ENCODE data around the gene GAREM1. TPM values are rescaled to one million over a fixed set of nuclear protein-coding genes. Genes with fewer than 3 reads are reported as not detected.

The GAREM1 gene
- total and polyA plus RNA-seq, 2 of the 8 experiments (the other 6 are each of a cell fraction or from before 2014, with no cell fraction given), result 3.6 to 9.2 TPM

DNA sequence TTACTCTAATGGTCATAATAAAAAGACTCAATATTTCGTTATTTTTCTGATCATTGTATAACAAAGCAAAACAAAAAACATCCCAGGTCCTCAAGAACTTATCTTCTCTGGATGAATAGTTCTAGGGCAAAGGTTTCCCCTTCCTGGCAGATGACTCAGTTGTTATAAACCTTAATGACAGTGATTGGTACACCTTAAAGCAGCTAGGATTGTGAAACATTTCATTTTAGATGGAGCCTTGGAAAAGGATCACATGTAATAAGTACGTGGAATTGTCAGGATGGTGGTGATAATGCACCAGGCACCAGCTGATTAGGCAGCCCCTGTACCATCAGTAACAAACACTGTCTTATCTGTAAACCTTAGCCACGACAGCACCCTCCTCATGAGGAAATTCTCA is 233.6 kb downstream of the GAREM1 start (continued):
- TF ChIP-seq, protein P1, sequence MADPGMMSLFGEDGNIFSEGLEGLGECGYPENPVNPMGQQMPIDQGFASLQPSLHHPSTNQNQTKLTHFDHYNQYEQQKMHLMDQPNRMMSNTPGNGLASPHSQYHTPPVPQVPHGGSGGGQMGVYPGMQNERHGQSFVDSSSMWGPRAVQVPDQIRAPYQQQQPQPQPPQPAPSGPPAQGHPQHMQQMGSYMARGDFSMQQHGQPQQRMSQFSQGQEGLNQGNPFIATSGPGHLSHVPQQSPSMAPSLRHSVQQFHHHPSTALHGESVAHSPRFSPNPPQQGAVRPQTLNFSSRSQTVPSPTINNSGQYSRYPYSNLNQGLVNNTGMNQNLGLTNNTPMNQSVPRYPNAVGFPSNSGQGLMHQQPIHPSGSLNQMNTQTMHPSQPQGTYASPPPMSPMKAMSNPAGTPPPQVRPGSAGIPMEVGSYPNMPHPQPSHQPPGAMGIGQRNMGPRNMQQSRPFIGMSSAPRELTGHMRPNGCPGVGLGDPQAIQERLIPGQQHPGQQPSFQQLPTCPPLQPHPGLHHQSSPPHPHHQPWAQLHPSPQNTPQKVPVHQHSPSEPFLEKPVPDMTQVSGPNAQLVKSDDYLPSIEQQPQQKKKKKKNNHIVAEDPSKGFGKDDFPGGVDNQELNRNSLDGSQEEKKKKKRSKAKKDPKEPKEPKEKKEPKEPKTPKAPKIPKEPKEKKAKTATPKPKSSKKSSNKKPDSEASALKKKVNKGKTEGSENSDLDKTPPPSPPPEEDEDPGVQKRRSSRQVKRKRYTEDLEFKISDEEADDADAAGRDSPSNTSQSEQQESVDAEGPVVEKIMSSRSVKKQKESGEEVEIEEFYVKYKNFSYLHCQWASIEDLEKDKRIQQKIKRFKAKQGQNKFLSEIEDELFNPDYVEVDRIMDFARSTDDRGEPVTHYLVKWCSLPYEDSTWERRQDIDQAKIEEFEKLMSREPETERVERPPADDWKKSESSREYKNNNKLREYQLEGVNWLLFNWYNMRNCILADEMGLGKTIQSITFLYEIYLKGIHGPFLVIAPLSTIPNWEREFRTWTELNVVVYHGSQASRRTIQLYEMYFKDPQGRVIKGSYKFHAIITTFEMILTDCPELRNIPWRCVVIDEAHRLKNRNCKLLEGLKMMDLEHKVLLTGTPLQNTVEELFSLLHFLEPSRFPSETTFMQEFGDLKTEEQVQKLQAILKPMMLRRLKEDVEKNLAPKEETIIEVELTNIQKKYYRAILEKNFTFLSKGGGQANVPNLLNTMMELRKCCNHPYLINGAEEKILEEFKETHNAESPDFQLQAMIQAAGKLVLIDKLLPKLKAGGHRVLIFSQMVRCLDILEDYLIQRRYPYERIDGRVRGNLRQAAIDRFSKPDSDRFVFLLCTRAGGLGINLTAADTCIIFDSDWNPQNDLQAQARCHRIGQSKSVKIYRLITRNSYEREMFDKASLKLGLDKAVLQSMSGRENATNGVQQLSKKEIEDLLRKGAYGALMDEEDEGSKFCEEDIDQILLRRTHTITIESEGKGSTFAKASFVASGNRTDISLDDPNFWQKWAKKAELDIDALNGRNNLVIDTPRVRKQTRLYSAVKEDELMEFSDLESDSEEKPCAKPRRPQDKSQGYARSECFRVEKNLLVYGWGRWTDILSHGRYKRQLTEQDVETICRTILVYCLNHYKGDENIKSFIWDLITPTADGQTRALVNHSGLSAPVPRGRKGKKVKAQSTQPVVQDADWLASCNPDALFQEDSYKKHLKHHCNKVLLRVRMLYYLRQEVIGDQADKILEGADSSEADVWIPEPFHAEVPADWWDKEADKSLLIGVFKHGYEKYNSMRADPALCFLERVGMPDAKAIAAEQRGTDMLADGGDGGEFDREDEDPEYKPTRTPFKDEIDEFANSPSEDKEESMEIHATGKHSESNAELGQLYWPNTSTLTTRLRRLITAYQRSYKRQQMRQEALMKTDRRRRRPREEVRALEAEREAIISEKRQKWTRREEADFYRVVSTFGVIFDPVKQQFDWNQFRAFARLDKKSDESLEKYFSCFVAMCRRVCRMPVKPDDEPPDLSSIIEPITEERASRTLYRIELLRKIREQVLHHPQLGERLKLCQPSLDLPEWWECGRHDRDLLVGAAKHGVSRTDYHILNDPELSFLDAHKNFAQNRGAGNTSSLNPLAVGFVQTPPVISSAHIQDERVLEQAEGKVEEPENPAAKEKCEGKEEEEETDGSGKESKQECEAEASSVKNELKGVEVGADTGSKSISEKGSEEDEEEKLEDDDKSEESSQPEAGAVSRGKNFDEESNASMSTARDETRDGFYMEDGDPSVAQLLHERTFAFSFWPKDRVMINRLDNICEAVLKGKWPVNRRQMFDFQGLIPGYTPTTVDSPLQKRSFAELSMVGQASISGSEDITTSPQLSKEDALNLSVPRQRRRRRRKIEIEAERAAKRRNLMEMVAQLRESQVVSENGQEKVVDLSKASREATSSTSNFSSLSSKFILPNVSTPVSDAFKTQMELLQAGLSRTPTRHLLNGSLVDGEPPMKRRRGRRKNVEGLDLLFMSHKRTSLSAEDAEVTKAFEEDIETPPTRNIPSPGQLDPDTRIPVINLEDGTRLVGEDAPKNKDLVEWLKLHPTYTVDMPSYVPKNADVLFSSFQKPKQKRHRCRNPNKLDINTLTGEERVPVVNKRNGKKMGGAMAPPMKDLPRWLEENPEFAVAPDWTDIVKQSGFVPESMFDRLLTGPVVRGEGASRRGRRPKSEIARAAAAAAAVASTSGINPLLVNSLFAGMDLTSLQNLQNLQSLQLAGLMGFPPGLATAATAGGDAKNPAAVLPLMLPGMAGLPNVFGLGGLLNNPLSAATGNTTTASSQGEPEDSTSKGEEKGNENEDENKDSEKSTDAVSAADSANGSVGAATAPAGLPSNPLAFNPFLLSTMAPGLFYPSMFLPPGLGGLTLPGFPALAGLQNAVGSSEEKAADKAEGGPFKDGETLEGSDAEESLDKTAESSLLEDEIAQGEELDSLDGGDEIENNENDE (IDR thresholded peaks at IDR 0.05; ENCODE audit: insufficient replicate concordance, low read length), result no peak
- TF ChIP-seq SIN3A (conservative IDR thresholded peaks at IDR 0.05 in 1 of 2, IDR thresholded peaks at IDR 0.05 in 1 of 2; ENCODE audit: low read depth in 1 of 2, low read length in 2 of 2), result no peak
- no peak for TF ChIP-seq ATF2 (IDR thresholded peaks at IDR 0.05; ENCODE audit: low read length)
- no peak for TF ChIP-seq TEAD4 (IDR thresholded peaks at IDR 0.05; ENCODE audit: low read depth, low read length)
- TF ChIP-seq, protein P2, sequence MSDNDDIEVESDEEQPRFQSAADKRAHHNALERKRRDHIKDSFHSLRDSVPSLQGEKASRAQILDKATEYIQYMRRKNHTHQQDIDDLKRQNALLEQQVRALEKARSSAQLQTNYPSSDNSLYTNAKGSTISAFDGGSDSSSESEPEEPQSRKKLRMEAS (IDR thresholded peaks at IDR 0.05), result no peak
- TF ChIP-seq HDAC6 (IDR thresholded peaks at IDR 0.05; ENCODE audit: low read depth, low read length), result no peak
- no peak for TF ChIP-seq POLR2A (IDR thresholded peaks at IDR 0.05; ENCODE audit: control extremely low read depth in 1 of 2, low read depth in 2 of 2, low read length in 2 of 2)
- TF ChIP-seq EP300 (IDR thresholded peaks at IDR 0.05; ENCODE audit: borderline replicate concordance in 1 of 2, low read depth in 2 of 2, low read length in 2 of 2), result no peak
- TF ChIP-seq SIRT6 (IDR thresholded peaks at IDR 0.05; ENCODE audit: low read length), result no peak
- no peak for TF ChIP-seq GABPA (IDR thresholded peaks at IDR 0.05; ENCODE audit: borderline replicate concordance, insufficient read depth, low read length)

All from H1 (cell line).